Skin of body (tissue), 2 donors: ENCODE measurements around the gene MKNK2. TPM values are rescaled to one million over a fixed set of nuclear protein-coding genes. Genes with fewer than 3 reads are reported as not detected.
"Not testable (repeated sequence)": the region's sequence is repeated elsewhere in the genome, so short reads cannot be mapped to it uniquely, and the experiment has no call there.

Source experiments
- DNase-seq: peaks from one replicate; lab custom pipeline; 2025; lab: John Stamatoyannopoulos, UW
- total RNA-seq: library from RNA; depleted of rRNA; stranded (reverse); fragments of >200 nt; gene quantifications from one replicate; pipeline ENCODE4 v1.2.3, GENCODE V29; 2014

Gene MKNK2
- total RNA-seq, 1 donor from 2014 or later, result 42.2 TPM

GRCh38 chr19:2044709-2045500, 6.1 kb downstream of the MKNK2 start:
- no peak for DNase-seq

DNA sequence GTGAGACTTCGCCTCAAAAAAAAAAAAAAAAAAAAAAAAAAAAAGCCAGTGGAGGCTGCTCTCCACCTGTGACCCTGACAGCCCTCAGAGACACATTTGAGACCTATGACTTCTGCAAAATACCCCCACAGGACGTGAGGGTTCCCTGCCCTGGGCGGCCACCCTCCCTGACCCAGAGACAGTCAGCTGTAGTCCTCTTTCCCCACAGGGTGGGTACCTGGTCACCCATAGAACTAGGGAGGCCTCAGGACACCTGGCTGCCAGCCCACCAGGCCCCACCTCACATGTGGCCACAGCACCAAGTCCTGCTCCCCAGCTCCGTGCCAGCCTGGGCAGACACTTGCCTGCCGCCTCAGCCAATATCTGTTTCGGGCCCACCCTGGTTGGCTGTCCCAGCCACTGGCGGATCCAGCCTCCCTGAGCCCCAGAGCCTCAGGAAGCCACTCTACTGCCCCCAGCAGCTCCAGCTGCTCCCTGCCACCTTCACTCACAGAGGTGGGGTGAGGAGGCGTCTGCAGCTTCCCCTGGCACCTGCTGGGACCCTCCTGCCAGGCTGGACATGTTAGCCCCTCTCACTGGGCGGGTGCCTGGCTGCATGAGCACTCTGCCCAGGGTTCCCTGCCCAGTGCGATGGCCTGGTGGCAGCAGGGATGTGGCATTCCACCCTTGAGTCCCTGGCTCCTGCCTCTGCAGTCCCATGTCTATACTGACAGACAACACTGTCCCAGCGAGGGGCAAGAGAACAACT, 6.9 kb downstream of the MKNK2 start:
- DNase-seq, result no peak

DNA sequence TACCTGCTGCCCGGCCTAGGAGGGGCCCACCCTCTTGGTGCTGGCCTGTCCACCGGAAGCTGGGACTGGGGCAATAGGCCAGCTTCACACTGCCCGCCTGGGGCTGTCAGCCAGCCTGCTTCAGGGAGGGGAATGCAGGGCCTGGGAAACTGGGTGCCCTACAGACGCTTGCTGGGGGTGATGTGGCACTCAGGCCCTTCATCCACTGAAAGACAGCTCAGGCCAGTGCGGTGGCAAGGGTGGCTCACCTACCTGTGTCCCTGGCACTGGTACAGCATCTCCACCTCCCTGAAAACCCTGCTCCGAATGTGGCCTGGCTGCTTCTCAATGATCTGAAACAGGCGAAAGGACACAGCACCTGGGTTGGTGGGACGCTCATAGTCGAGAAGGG, 7.8 kb downstream of the MKNK2 start:
- no peak for DNase-seq

DNA sequence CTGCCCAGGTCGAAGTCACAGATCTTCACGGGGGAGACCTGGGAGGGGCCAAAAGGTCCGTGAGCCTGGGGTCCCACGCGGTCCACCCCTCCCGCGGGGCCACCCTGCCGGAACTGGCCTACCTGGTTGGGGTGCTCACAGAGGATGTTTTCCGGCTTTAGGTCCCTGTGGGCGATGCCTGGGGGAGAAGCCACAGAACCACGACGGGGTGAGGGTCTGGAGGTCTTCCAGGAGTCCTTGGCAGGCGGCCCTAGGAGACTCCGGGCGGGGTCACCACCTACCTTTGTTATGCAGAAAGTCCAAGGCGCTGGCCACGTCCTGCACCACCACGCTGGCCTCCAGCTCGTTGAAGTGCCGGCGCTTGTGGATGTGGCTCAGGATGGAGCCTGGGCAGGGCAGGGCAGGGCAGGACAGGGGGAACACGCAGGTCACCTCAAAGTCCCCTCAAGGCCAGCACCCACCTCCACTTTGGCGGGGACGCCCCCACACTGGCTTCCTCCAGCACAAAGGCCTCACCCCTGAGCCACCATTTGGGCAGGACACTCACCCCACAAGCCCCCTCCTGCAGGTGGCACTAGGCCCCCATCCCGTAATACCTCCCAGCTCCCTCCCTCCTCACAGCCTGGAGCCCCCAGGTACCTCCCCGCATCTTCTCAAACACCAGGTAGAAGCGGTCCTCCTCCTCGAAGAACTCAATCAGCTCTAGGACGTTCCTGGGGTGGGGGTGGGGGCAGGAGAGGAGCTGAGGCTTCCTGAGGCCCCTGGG, 8.4 kb downstream of the MKNK2 start:
- no peak for DNase-seq

DNA sequence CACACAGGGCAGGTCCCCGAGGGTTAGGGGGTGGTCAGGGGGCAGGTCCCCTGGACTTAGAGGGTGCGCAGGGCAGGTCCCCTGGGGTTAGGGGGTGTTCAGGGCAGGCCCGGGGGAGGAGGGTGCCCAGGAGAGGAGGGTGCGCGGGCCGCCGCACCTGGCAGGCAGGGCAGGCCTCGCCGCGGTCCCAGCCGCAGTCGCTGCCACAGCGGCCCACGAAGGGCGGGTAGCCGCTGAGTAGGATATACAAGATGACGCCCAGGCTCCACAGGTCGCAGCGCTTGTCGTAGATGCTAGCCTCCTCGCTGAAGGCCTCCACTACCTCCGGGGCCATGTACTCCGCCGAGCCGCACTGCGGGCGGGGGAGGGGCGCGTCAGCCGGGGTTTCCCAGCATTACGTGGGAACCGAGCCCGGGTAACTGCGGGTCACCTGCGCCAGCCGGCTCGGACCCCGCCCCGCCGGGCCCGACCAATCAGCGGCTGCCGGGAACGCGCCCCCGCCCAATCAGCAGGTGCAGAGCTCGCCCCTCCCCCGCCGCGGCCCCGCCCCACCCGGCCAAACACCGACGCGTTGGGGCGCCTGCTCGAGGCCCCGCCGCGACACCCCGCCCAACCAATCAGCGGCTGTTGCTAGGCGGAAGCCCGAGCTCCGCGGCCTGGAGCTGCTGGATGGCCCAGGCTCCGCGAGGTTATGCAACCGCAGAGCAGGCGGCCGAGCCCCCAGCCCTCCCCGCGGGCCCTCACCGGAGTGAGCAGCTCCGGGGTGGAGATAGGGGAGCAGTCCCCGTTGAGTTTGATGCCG, 9.2 kb downstream of the MKNK2 start:
- peak; percentile 87 for DNase-seq

DNA sequence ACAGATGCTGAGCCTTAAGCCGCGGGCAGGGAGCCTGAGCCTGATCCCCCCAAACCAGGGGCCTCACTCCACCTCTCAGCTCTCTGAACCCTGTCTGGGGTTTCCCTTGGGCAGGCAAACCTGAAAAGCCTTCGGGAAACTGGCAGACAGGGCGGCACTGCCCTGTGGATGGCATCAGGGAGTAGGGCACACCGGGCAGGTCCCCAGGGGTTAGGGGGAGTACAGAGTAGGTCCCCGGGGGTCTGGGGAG, 9.7 kb downstream of the MKNK2 start:
- DNase-seq, result no peak

- no peak for DNase-seq
These were observed 10.2 kb downstream of the MKNK2 start for GRCh38 chr19:2040647-2041432.

- no peak for DNase-seq
These were observed 10.9 kb downstream of the MKNK2 start for GRCh38 chr19:2039959-2040646.

- DNase-seq, result no peak
These were observed 11.7 kb downstream of the MKNK2 start for GRCh38 chr19:2039089-2039958.

- DNase-seq, result no peak
These were observed 12.6 kb downstream of the MKNK2 start for GRCh38 chr19:2038284-2039088.

- DNase-seq, result no peak
These were observed 13.3 kb downstream of the MKNK2 start for GRCh38 chr19:2037651-2038255.

DNA sequence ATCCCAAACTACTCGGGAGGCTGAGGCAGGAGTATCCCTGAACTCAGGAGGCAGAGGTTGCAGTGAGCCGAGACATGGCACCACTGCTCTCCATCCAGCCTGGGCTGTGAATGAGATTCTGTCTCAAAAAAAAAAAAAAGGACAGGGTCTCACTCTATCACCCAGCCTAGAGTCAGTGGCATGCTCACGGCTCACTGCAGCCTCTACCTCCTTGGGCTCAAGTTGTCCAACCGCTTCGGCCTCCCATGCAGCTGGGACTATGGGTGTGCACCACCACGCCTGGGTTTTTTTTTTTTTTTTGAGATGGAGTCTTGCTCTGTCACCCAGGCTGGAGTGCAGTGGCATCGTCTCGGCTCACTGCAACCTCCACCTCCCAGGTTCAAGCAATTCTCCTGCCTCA, 14.6 kb downstream of the MKNK2 start:
- no peak for DNase-seq

DNA sequence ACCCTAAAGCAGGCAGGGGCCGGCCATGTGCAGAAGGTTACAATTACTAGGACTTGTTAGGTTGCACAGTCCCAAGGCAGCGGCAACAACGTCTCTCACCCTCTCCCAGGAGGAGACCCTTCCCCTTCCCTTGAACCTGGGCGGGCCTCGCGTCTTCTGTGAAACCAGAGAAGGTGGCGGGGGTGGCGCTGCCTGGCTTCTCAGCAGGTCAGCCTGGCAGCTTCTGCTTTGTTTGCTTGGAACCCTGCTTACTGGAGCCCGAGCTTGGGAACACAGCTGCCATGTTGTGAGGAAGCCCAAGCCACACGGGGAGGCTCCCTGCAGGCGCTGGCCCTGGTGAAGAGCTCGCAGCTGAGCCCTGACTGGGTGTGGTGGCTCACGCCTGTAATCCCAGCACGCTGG, 15.5 kb downstream of the MKNK2 start:
- DNase-seq, result no peak

- no peak for DNase-seq
These were observed 16.1 kb downstream of the MKNK2 start for GRCh38 chr19:2034729-2035589.

DNA sequence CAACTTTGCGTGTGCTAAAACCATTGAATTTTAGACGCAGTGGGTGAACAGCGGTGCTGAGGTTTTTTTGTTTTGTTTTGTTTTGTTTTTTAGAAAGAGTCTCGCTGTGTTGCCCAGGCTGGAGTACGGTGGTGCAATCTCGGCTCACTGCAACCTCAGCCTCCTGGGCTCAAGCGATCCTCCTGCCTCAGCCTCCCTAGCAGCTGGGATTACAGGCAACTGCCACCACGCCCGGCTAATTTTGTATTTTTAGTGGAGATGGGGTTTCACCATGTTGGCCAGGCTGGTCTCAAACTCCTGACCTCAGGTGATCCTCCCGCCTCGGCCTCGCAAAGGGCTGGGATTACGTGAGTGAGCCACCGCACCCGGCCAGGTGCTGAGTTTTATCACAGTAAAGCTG, 16.8 kb downstream of the MKNK2 start:
- not testable (repeated sequence) for DNase-seq

GRCh38 chr19:2033825-2034159, 17.3 kb downstream of the MKNK2 start:
- DNase-seq, result no peak
